PC-3 (cell line): ENCODE data around the gene SYT14. TPM values are rescaled to one million over a fixed set of nuclear protein-coding genes. Genes with fewer than 3 reads are reported as not detected.

Experiments used
- ATAC-seq: fragments of 200-7000 bp; cut with Tn5 transposase; 2 replicates; pipeline ENCODE4 v1.9.1; 2020; ENCODE audit warnings: mild to moderate bottlenecking, moderate library complexity
- BruUV-seq: library from RNA; stranded (reverse); fragments of 400-500 nt; replicated peaks from 2 replicates; lab custom pipeline; 2021; lab: Mats Ljungman, UMichigan
- CTCF ChIA-PET: fragments of 300-600 bp; sonication (Branson Sonifier 250); formaldehyde crosslinking; loops from one replicate; lab custom pipeline; 2022; ENCODE audit warnings: antibody characterized with exemption; lab: Charles Lee
- POLR2A ChIA-PET: fragments of 300-600 bp; sonication (Branson Sonifier 250); formaldehyde crosslinking; loops from one replicate; lab custom pipeline; 2022; ENCODE audit warnings: antibody characterized with exemption; ENCODE audit not compliant: unreplicated experiment; lab: Charles Lee
- DNase-seq: peaks from one replicate; pipeline ENCODE4 v3.0.0-alpha.2; 2015
- H2AFZ ChIP-seq: fragments of 300-600 bp; sonication (generic); 2 replicates; pipeline ENCODE4 v1.6.0; 2016; ENCODE audit warnings: antibody characterized with exemption, low read length
- H3F3A ChIP-seq: fragments of 300-600 bp; sonication (generic); one replicate; pipeline ENCODE4 v1.6.0; 2017; ENCODE audit warnings: antibody characterized with exemption, low read length, control low read depth, mild to moderate bottlenecking; ENCODE audit not compliant: unreplicated experiment
- H3K27ac ChIP-seq: fragments of 300-600 bp; sonication (generic); 2 replicates; pipeline ENCODE4 v1.5.1; 2016; ENCODE audit warnings: mild to moderate bottlenecking, low read length
- H3K27me3 ChIP-seq: fragments of 300-600 bp; sonication (generic); 2 replicates; pipeline ENCODE4 v1.6.1; 2016; ENCODE audit warnings: low read length, mixed read lengths
- H3K36me3 ChIP-seq: fragments of 300-600 bp; sonication (generic); 2 replicates; pipeline ENCODE4 v1.6.1; 2016; ENCODE audit warnings: low read depth, mixed run types, low read length, mixed read lengths
- H3K4me1 ChIP-seq: fragments of 300-600 bp; sonication (generic); 2 replicates; pipeline ENCODE4 v1.5.1; 2016; ENCODE audit warnings: low read length; ENCODE audit not compliant: insufficient read depth
- H3K4me2 ChIP-seq: fragments of 300-600 bp; sonication (generic); 2 replicates; pipeline ENCODE4 v1.6.0; 2016; ENCODE audit warnings: low read length
- H3K4me3 ChIP-seq: fragments of 300-600 bp; sonication (generic); 2 replicates; pipeline ENCODE4 v1.5.1; 2016; ENCODE audit warnings: mild to moderate bottlenecking, low read length, mixed read lengths
- H3K79me2 ChIP-seq: fragments of 300-600 bp; sonication (generic); 2 replicates; pipeline ENCODE4 v1.6.1; 2017; ENCODE audit warnings: low read length, mixed read lengths
- H3K9ac ChIP-seq: fragments of 300-600 bp; sonication (generic); 2 replicates; pipeline ENCODE4 v1.6.0; 2016; ENCODE audit warnings: mild to moderate bottlenecking, low read length
- H3K9me2 ChIP-seq: fragments of 300-600 bp; sonication (generic); replicated peaks from 2 replicates; pipeline ENCODE4 v1.6.1; 2016; ENCODE audit warnings: mixed run types, low read length, mixed read lengths
- H3K9me3 ChIP-seq: fragments of 300-600 bp; sonication (generic); 2 replicates; pipeline ENCODE4 v1.6.1; 2016; ENCODE audit warnings: low read length, mixed read lengths
- H4K20me1 ChIP-seq: fragments of 300-600 bp; sonication (generic); 2 replicates; pipeline ENCODE4 v1.6.1; 2016; ENCODE audit warnings: low read length, mixed read lengths
- CTCF ChIP-seq: fragments of 300-600 bp; sonication (generic); conservative IDR thresholded peaks from 2 replicates; pipeline ENCODE4 v1.5.1; 2017; ENCODE audit warnings: antibody characterized with exemption, low read depth, mild to moderate bottlenecking, low read length
- EZH2 ChIP-seq: fragments of 300-600 bp; sonication (generic); IDR thresholded peaks from one replicate; pipeline ENCODE4 v1.6.1; 2017; ENCODE audit warnings: antibody characterized with exemption, mild to moderate bottlenecking, low read length; ENCODE audit not compliant: unreplicated experiment
- EZH2phosphoT487 ChIP-seq: fragments of 300-600 bp; sonication (generic); IDR thresholded peaks from 2 replicates; pipeline ENCODE4 v1.6.1; 2018; ENCODE audit warnings: mild to moderate bottlenecking, antibody characterized with exemption, low read length, borderline replicate concordance
- intact Hi-C: fragments of 100-400 bp; cut with micrococcal nuclease; formaldehyde crosslinking; loops from 2 replicates; pipeline ENCODE4 v1.9.0; 2023
- total RNA-seq: library from RNA; depleted of rRNA; stranded (reverse); fragments of >200 nt; gene quantifications from 2 replicates; pipeline ENCODE4 v1.2.3, GENCODE V29; 2014

Gene SYT14
- total RNA-seq, 1 experiment from 2014 or later, result 5.2 TPM

- no peak overlapping the region for H3K4me3 ChIP-seq
- H2AFZ ChIP-seq, result no peak overlapping the region
- ATAC-seq (no peak), DNase-seq (no peak)
- H3K36me3 ChIP-seq, result no peaks in the 10 kb centered on the region
- no peaks in the 10 kb centered on the region for H4K20me1 ChIP-seq
- no peak overlapping the region for H3K4me2 ChIP-seq
- no peak overlapping the region for H3K27ac ChIP-seq
- intact Hi-C loops, result loop anchor here (2.0 kb wide), 1 partner anchor 37 kb away; no protein-coding TSS in a partner anchor
- no peak overlapping the region for H3K9ac ChIP-seq
- H3K9me3 ChIP-seq, result no peaks in the 10 kb centered on the region
- no peaks in the 10 kb centered on the region for H3K9me2 ChIP-seq
- no peaks in the 10 kb centered on the region for H3K27me3 ChIP-seq
- ChIA-PET POLR2A (no interaction called here), CTCF (no interaction called here)
- BruUV-seq, result no TSS peak
- H3K4me1 ChIP-seq, result no peaks in the 10 kb centered on the region
- no peaks in the 10 kb centered on the region for H3F3A ChIP-seq
- no peaks in the 10 kb centered on the region for H3K79me2 ChIP-seq
- TF ChIP-seq CTCF (no peak), EZH2 (no peak), EZH2phosphoT487 (no peak)
Observed at GRCh38 chr1:210207597-210208450, 269.8 kb downstream of the SYT14 start.

GRCh38 chr1:210213335-210213734 is 275.3 kb downstream of the SYT14 start:
- Histone ChIP-seq H3K4me3 (no peak overlapping the region), H3K4me1 (0 out of 2 replicates have a peak, but pooled peaks cover 3% of the 10 kb centered on the region), H3F3A (no peaks in the 10 kb centered on the region), H3K4me2 (no peak overlapping the region), H3K27ac (no peak overlapping the region), H3K9me3 (no peaks in the 10 kb centered on the region), H3K9ac (no peak overlapping the region), H3K9me2 (no peaks in the 10 kb centered on the region), H3K36me3 (no peaks in the 10 kb centered on the region), H3K79me2 (no peaks in the 10 kb centered on the region), H2AFZ (no peak overlapping the region), H3K27me3 (no peaks in the 10 kb centered on the region), H4K20me1 (no peaks in the 10 kb centered on the region)
- no peak for DNase-seq
- ATAC-seq, result no peak
- intact Hi-C loops, result no loop called here
- CTCF ChIA-PET, result no interaction called here
- BruUV-seq, result no TSS peak
- POLR2A ChIA-PET, result no interaction called here
- TF ChIP-seq CTCF (no peak), EZH2 (no peak), EZH2phosphoT487 (no peak)
